Nephron progenitor cell (in vitro differentiated cells): Measurements from ENCODE around the gene AGO4.

Experiments used
- DNase-seq: peaks from one replicate; pipeline ENCODE4 v3.0.0; 2021
- H3K27ac Mint-ChIP-seq: 2 replicates; pipeline ENCODE4 v1.8.0; 2021; ENCODE audit warnings: mild to moderate bottlenecking, moderate library complexity, mixed read lengths
- H3K27me3 Mint-ChIP-seq: 2 replicates; pipeline ENCODE4 v1.8.0; 2021; ENCODE audit warnings: mild to moderate bottlenecking, low read depth, mixed read lengths; ENCODE audit not compliant: poor library complexity
- H3K36me3 Mint-ChIP-seq: 2 replicates; pipeline ENCODE4 v1.8.0; 2021; ENCODE audit warnings: low read depth, mixed read lengths
- H3K4me1 Mint-ChIP-seq: 2 replicates; pipeline ENCODE4 v1.8.0; 2021; ENCODE audit warnings: mixed read lengths
- H3K4me3 Mint-ChIP-seq: 2 replicates; pipeline ENCODE4 v1.8.0; 2021; ENCODE audit warnings: mild to moderate bottlenecking, moderate library complexity, mixed read lengths
- H3K9me3 Mint-ChIP-seq: 2 replicates; pipeline ENCODE4 v1.8.0; 2021; ENCODE audit warnings: mild to moderate bottlenecking, moderate library complexity, mixed read lengths
- CTCF ChIP-seq: fragments of 200-600 bp; sonication (generic); IDR thresholded peaks from 2 replicates; pipeline ENCODE4 v1.5.0; 2021; ENCODE audit warnings: antibody characterized with exemption

Gene AGO4

GRCh38 chr1:35807614-35808449 lies at the start of gene AGO4:
AGO4 (plus strand) TSS chr1:35808016; CDS start chr1:35808417, 401 bp downstream.
- peak within 1 kb of the TSS; percentile 94 for H3K27ac Mint-ChIP-seq
- DNase-seq, result peak; percentile 79
- peaks cover 3% of the 10 kb centered on the region for H3K27me3 Mint-ChIP-seq
- no peak for TF ChIP-seq CTCF
- H3K36me3 Mint-ChIP-seq, result no peaks in the 10 kb centered on the region
- no peaks in the 10 kb centered on the region for H3K9me3 Mint-ChIP-seq
- peak within 1 kb of the TSS; percentile 97 for H3K4me3 Mint-ChIP-seq
- peaks cover 32% of the 10 kb centered on the region for H3K4me1 Mint-ChIP-seq

GRCh38 chr1:35762141-35762540 lies 45.7 kb upstream of the AGO4 start:
- peaks cover 3% of the 10 kb centered on the region for H3K4me1 Mint-ChIP-seq
- peaks cover 31% of the 10 kb centered on the region for H3K36me3 Mint-ChIP-seq
- no peak for DNase-seq
- no peak overlapping the region for H3K27ac Mint-ChIP-seq
- no peak for TF ChIP-seq CTCF
- no peaks in the 10 kb centered on the region for H3K27me3 Mint-ChIP-seq
- no peaks in the 10 kb centered on the region for H3K9me3 Mint-ChIP-seq
- H3K4me3 Mint-ChIP-seq, result no peak overlapping the region

GRCh38 chr1:35763201-35763600 lies 44.6 kb upstream of the AGO4 start:
- no peak for DNase-seq
- H3K9me3 Mint-ChIP-seq, result no peaks in the 10 kb centered on the region
- no peaks in the 10 kb centered on the region for H3K27me3 Mint-ChIP-seq
- H3K4me3 Mint-ChIP-seq, result no peak overlapping the region
- TF ChIP-seq CTCF, result no peak
- H3K36me3 Mint-ChIP-seq, result peaks cover 25% of the 10 kb centered on the region
- H3K27ac Mint-ChIP-seq, result peak overlapping the region; percentile 9
- peaks cover 3% of the 10 kb centered on the region for H3K4me1 Mint-ChIP-seq

- Mint-ChIP-seq H3K27me3 (no peaks in the 10 kb centered on the region), H3K27ac (peak overlapping the region; percentile 36), H3K9me3 (no peaks in the 10 kb centered on the region), H3K4me3 (no peak overlapping the region), H3K4me1 (peaks cover 11% of the 10 kb centered on the region), H3K36me3 (peaks cover 21% of the 10 kb centered on the region)
- no peak for DNase-seq
- no peak for TF ChIP-seq CTCF
Observed at GRCh38 chr1:35764283-35764682, 43.5 kb upstream of the AGO4 start.

GRCh38 chr1:35768350-35769187 lies 39.2 kb upstream of the AGO4 start:
- H3K27me3 Mint-ChIP-seq, result peaks cover 12% of the 10 kb centered on the region
- H3K27ac Mint-ChIP-seq, result peak overlapping the region; percentile 90

More at GRCh38 chr1:35768350-35769187, 39.2 kb upstream of the AGO4 start:
- H3K9me3 Mint-ChIP-seq, result no peaks in the 10 kb centered on the region
- TF ChIP-seq CTCF, result no peak
- peaks cover 17% of the 10 kb centered on the region for H3K4me1 Mint-ChIP-seq
- peaks cover 5% of the 10 kb centered on the region for H3K36me3 Mint-ChIP-seq
- peak overlapping the region; percentile 89 for H3K4me3 Mint-ChIP-seq
- no peak for DNase-seq
